Measurements from ENCODE around the gene NAPB. TPM values are rescaled to one million over a fixed set of nuclear protein-coding genes. Genes with fewer than 3 reads are reported as not detected.

The NAPB gene
- total RNA-seq, 1 donor from 2014 or later, result 13.1 TPM

DNA sequence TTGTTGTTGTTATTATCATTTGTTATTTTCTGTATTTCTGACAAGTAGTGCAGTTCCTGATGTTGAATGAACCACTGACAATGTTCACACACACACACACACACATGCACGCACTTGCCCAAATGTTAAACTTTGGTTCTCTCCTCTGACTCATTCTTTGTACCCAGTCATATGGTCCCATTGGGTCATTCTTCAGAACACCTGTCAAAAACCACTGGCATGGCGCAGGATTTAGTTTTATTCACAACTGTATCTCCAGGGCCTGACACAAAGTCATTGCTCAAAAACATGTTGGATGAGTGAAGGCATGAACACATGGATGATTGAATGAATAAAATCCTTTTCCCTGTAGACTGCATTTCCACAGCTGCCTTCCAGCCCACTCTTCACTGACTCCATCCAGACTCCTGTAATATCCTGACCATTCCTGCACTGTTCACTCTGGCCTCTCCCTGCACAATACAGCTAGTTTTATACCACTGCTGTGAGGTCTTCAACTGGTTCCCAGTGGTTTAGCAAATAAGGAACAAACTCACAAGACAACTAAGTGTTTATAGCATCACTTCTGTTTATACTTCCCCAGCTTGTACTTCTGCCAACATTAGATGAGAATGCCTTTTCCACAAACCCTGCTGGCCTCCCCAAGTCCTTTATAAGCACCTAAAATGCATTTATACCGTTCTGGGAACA is 38.3 kb upstream of the NAPB start:
- FAIRE-seq (no peak), DNase-seq (ENCODE audit: low read depth) (no peak)
- no peak overlapping the region for H2AFZ ChIP-seq (ENCODE audit: low read depth, low read length)
- Mint-ChIP-seq H3K27me3 (ENCODE audit: low read depth, unreplicated experiment) (no peaks in the 10 kb centered on the region), H3K4me3 (ENCODE audit: unreplicated experiment) (no peak overlapping the region), H3K36me3 (ENCODE audit: low read depth, unreplicated experiment) (no peaks in the 10 kb centered on the region), H3K27ac (ENCODE audit: unreplicated experiment) (no peak overlapping the region), H3K9me3 (ENCODE audit: unreplicated experiment) (peaks cover 4% of the 10 kb centered on the region), H3K4me1 (ENCODE audit: low read depth, unreplicated experiment) (no peaks in the 10 kb centered on the region)
- no peaks in the 10 kb centered on the region for H3K36me3 ChIP-seq (ENCODE audit: insufficient read depth, low read length)
- H3K4me1 ChIP-seq (ENCODE audit: insufficient read depth, low read length), result no peaks in the 10 kb centered on the region
- no peak overlapping the region for H3K9ac ChIP-seq (ENCODE audit: low read length)
- no peak overlapping the region for H3K4me2 ChIP-seq (ENCODE audit: low read length)
- no peak overlapping the region for H3K27ac ChIP-seq (ENCODE audit: low read depth, low read length)
- no peaks in the 10 kb centered on the region for H4K20me1 ChIP-seq (ENCODE audit: insufficient read depth, low read length)
- no peaks in the 10 kb centered on the region for H3K9me3 ChIP-seq (ENCODE audit: insufficient read depth, low read depth, low read length)
- H3K4me3 ChIP-seq (ENCODE audit: insufficient read depth, low read depth, low read length), result no peak overlapping the region
- no peak for TF ChIP-seq EZH2 (IDR thresholded peaks at IDR 0.05; ENCODE audit: insufficient read depth, low read length)
- TF ChIP-seq, protein P1, sequence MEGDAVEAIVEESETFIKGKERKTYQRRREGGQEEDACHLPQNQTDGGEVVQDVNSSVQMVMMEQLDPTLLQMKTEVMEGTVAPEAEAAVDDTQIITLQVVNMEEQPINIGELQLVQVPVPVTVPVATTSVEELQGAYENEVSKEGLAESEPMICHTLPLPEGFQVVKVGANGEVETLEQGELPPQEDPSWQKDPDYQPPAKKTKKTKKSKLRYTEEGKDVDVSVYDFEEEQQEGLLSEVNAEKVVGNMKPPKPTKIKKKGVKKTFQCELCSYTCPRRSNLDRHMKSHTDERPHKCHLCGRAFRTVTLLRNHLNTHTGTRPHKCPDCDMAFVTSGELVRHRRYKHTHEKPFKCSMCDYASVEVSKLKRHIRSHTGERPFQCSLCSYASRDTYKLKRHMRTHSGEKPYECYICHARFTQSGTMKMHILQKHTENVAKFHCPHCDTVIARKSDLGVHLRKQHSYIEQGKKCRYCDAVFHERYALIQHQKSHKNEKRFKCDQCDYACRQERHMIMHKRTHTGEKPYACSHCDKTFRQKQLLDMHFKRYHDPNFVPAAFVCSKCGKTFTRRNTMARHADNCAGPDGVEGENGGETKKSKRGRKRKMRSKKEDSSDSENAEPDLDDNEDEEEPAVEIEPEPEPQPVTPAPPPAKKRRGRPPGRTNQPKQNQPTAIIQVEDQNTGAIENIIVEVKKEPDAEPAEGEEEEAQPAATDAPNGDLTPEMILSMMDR (IDR thresholded peaks at IDR 0.05; ENCODE audit: insufficient read depth, low read depth, low read length), result no peak
- no peaks in the 10 kb centered on the region for H3K79me2 ChIP-seq (ENCODE audit: insufficient read depth, low read length)
- no peaks in the 10 kb centered on the region for H3K27me3 ChIP-seq (ENCODE audit: insufficient read depth, low read length)

DNA sequence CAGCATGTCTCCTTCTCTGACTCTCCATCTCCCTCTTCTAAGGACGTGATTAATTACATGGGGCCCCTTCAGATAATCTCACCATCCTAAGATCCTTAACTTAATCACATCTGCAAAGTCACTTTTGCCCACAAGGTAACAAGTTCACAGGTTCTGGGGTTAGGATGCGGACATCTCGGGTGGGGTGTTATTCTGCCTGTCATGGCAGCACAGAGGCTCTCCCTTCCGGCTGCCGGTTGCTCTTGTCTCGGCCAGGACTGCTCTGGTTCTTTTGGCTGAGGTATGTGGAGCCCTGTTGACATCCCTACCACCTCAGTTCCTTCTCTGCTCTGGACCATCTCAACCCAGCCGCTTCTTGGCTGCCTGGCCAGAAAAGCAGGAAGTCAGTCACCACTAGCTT is 35.6 kb upstream of the NAPB start:
- no peaks in the 10 kb centered on the region for H3K4me1 ChIP-seq (ENCODE audit: insufficient read depth, low read length)
- H3K9ac ChIP-seq (ENCODE audit: low read length), result no peak overlapping the region
- no peaks in the 10 kb centered on the region for H3K79me2 ChIP-seq (ENCODE audit: insufficient read depth, low read length)
- H3K4me3 ChIP-seq (ENCODE audit: insufficient read depth, low read depth, low read length), result no peak overlapping the region
- Mint-ChIP-seq H3K9me3 (ENCODE audit: unreplicated experiment) (peaks cover 4% of the 10 kb centered on the region), H3K4me1 (ENCODE audit: low read depth, unreplicated experiment) (no peaks in the 10 kb centered on the region), H3K36me3 (ENCODE audit: low read depth, unreplicated experiment) (no peaks in the 10 kb centered on the region), H3K4me3 (ENCODE audit: unreplicated experiment) (no peak overlapping the region), H3K27me3 (ENCODE audit: low read depth, unreplicated experiment) (no peaks in the 10 kb centered on the region), H3K27ac (ENCODE audit: unreplicated experiment) (no peak overlapping the region)
- no peak overlapping the region for H3K4me2 ChIP-seq (ENCODE audit: low read length)
- DNase-seq (ENCODE audit: low read depth) (no peak), FAIRE-seq (no peak)
- TF ChIP-seq EZH2 (IDR thresholded peaks at IDR 0.05; ENCODE audit: insufficient read depth, low read length), result no peak
- TF ChIP-seq, protein P1 (IDR thresholded peaks at IDR 0.05; ENCODE audit: insufficient read depth, low read depth, low read length), result no peak
- no peak overlapping the region for H3K27ac ChIP-seq (ENCODE audit: low read depth, low read length)
- no peaks in the 10 kb centered on the region for H3K27me3 ChIP-seq (ENCODE audit: insufficient read depth, low read length)
- H2AFZ ChIP-seq (ENCODE audit: low read depth, low read length), result no peak overlapping the region
- no peaks in the 10 kb centered on the region for H3K36me3 ChIP-seq (ENCODE audit: insufficient read depth, low read length)
- no peaks in the 10 kb centered on the region for H4K20me1 ChIP-seq (ENCODE audit: insufficient read depth, low read length)
- H3K9me3 ChIP-seq (ENCODE audit: insufficient read depth, low read depth, low read length), result no peaks in the 10 kb centered on the region

DNA sequence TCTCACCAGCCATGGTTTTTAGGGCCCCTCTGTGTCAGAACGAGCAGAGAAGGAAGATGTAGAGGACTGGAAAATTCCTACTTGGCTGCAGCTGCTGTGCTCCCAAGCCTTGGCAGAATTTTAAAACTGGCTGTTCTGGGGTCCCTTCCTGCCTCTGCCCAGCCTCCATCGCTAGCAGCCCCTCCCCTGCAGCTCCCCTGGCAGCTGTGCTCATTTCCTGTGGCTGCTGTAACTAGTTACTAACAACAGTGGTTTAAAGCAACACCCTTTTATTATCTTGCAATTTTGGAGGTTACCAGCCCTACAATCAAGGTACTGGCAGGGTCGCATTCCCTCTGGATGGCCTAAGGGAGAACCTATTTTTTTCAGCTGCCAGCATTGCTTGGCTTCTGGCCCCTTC is 35.1 kb upstream of the NAPB start:
- no peak overlapping the region for H2AFZ ChIP-seq (ENCODE audit: low read depth, low read length)
- H3K4me2 ChIP-seq (ENCODE audit: low read length), result no peak overlapping the region
- TF ChIP-seq EZH2 (IDR thresholded peaks at IDR 0.05; ENCODE audit: insufficient read depth, low read length), result no peak
- TF ChIP-seq, protein P1 (IDR thresholded peaks at IDR 0.05; ENCODE audit: insufficient read depth, low read depth, low read length), result no peak
- H4K20me1 ChIP-seq (ENCODE audit: insufficient read depth, low read length), result no peaks in the 10 kb centered on the region
- Mint-ChIP-seq H3K4me1 (ENCODE audit: low read depth, unreplicated experiment) (no peaks in the 10 kb centered on the region), H3K36me3 (ENCODE audit: low read depth, unreplicated experiment) (no peaks in the 10 kb centered on the region), H3K4me3 (ENCODE audit: unreplicated experiment) (no peak overlapping the region), H3K9me3 (ENCODE audit: unreplicated experiment) (peaks cover 4% of the 10 kb centered on the region), H3K27me3 (ENCODE audit: low read depth, unreplicated experiment) (peaks cover 2% of the 10 kb centered on the region), H3K27ac (ENCODE audit: unreplicated experiment) (no peak overlapping the region)
- DNase-seq (ENCODE audit: low read depth) (no peak), FAIRE-seq (no peak)
- H3K79me2 ChIP-seq (ENCODE audit: insufficient read depth, low read length), result no peaks in the 10 kb centered on the region
- no peaks in the 10 kb centered on the region for H3K4me1 ChIP-seq (ENCODE audit: insufficient read depth, low read length)
- no peaks in the 10 kb centered on the region for H3K27me3 ChIP-seq (ENCODE audit: insufficient read depth, low read length)
- H3K36me3 ChIP-seq (ENCODE audit: insufficient read depth, low read length), result no peaks in the 10 kb centered on the region
- no peak overlapping the region for H3K9ac ChIP-seq (ENCODE audit: low read length)
- H3K4me3 ChIP-seq (ENCODE audit: insufficient read depth, low read depth, low read length), result no peak overlapping the region
- no peaks in the 10 kb centered on the region for H3K9me3 ChIP-seq (ENCODE audit: insufficient read depth, low read depth, low read length)
- H3K27ac ChIP-seq (ENCODE audit: low read depth, low read length), result no peak overlapping the region

Measured in astrocyte (in vitro differentiated cells and primary cell).